Mesothelial cell of epicardium (in vitro differentiated cells): Measurements from ENCODE around the gene ATG3. TPM values are rescaled to one million over a fixed set of nuclear protein-coding genes. Genes with fewer than 3 reads are reported as not detected.

Experiments
- DNase-seq, 2 experiments: peaks; one replicate each; pipeline ENCODE4 v3.0.0; 2021; ENCODE audit warnings: low spot score in 2 of 2; ENCODE audit not compliant: unreplicated experiment in 2 of 2
- H3K27ac Mint-ChIP-seq: 2 replicates; pipeline ENCODE4 v1.8.0; 2021; ENCODE audit warnings: mixed read lengths
- H3K27me3 Mint-ChIP-seq: 2 replicates; pipeline ENCODE4 v1.8.0; 2021; ENCODE audit warnings: low read depth, mixed read lengths
- H3K36me3 Mint-ChIP-seq: 2 replicates; pipeline ENCODE4 v1.8.0; 2021; ENCODE audit warnings: mixed read lengths
- H3K4me1 Mint-ChIP-seq: 2 replicates; pipeline ENCODE4 v1.8.0; 2021; ENCODE audit warnings: mixed read lengths
- H3K4me3 Mint-ChIP-seq: 2 replicates; pipeline ENCODE4 v1.8.0; 2021; ENCODE audit warnings: mild to moderate bottlenecking, moderate library complexity, mixed read lengths
- H3K9me3 Mint-ChIP-seq: 2 replicates; pipeline ENCODE4 v1.8.0; 2021; ENCODE audit warnings: mixed read lengths
- total RNA-seq: library from RNA; stranded (reverse); gene quantifications from 3 replicates; pipeline ENCODE4 v1.2.1, GENCODE V29; 2021
- TF ChIP-seq, protein P1 (sequence below): fragments of 200-600 bp; sonication (generic); IDR thresholded peaks from one replicate; pipeline ENCODE4 v1.5.0; 2021; ENCODE audit warnings: antibody characterized with exemption; ENCODE audit not compliant: unreplicated experiment

The ATG3 gene
- total RNA-seq = 25.9 to 27.6 TPM (median 27.5 TPM) in 3 replicates

DNA sequence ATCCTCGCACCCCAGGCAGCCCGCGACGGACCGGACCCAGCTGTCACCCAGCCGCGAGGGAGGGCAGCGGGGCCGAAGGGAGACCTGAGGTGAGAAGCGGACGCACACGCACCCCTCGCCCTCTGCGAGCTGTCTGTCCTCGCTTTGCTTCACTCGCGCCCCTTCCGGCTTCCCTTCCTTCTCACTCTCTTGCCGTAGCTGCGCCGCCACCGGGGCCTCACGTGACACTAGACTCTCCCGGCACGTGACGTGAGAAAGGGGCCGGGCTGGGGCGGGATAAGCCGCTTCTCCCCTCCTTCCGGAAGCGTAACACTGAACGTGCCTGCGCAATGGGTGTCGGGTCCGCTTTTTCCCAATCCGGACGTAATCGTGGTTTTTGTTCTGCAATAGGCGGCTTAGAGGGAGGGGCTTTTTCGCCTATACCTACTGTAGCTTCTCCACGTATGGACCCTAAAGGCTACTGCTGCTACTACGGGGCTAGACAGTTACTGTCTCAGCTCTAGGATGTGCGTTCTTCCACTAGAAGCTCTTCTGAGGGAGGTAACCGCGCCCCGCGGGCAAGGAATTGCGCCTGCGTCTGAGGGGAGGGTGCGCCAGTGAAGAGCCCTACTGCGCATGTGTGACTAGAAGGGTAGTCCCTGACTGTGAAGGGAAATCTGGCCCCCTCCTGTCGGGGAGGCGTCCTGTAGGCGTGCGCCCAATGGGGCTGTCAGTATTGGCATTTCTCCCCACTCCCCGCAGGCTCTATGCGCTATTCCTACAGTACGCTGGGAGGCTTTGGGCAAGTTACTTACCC lies at the start of gene ATG3, which contains the start of gene SLC35A5:
Gene ATG3, minus strand, starts transcription at position 229 of the 796 bp plus-strand sequence. CDS start 434 bp downstream, outside the sequence.
Gene SLC35A5, plus strand, starts transcription at position 312 of the 796 bp plus-strand sequence. CDS start 1,359 bp downstream, outside the sequence.
- Mint-ChIP-seq H3K27me3 (no peaks in the 10 kb centered on the region), H3K4me1 (peaks cover 31% of the 10 kb centered on the region), H3K27ac (peak within 1 kb of the TSS; percentile 99), H3K4me3 (peak within 1 kb of the TSS; percentile 96), H3K9me3 (no peaks in the 10 kb centered on the region), H3K36me3 (peaks cover 15% of the 10 kb centered on the region)
- peak; percentile 97 to 99 for DNase-seq
- TF ChIP-seq, protein P1, sequence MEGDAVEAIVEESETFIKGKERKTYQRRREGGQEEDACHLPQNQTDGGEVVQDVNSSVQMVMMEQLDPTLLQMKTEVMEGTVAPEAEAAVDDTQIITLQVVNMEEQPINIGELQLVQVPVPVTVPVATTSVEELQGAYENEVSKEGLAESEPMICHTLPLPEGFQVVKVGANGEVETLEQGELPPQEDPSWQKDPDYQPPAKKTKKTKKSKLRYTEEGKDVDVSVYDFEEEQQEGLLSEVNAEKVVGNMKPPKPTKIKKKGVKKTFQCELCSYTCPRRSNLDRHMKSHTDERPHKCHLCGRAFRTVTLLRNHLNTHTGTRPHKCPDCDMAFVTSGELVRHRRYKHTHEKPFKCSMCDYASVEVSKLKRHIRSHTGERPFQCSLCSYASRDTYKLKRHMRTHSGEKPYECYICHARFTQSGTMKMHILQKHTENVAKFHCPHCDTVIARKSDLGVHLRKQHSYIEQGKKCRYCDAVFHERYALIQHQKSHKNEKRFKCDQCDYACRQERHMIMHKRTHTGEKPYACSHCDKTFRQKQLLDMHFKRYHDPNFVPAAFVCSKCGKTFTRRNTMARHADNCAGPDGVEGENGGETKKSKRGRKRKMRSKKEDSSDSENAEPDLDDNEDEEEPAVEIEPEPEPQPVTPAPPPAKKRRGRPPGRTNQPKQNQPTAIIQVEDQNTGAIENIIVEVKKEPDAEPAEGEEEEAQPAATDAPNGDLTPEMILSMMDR = no peak

DNA sequence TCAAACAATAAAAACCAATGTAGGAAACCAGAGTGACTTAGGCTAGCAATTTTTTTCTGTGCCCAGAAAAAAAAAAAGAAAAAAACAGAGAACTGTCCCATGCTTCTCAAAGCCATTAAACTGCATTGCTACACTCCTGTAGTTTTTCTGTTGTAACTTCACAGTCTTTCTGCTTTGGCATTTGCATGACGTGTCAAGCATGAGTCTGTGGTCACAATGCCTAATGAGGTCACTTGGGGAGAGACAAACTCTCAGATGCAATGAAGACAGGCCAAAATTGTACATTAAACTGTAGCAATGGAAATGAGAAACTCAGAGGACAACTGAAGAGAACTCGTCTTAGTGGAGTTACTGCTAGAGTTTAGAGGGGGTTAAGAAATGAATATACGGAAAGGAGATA lies 48.4 kb upstream of the ATG3 start:
- Mint-ChIP-seq H3K36me3 (peaks cover 26% of the 10 kb centered on the region), H3K4me3 (no peak overlapping the region), H3K4me1 (peaks cover 8% of the 10 kb centered on the region), H3K27me3 (no peaks in the 10 kb centered on the region), H3K27ac (no peak overlapping the region), H3K9me3 (no peaks in the 10 kb centered on the region)
- TF ChIP-seq, protein P1 = no peak
- no peak for DNase-seq

DNA sequence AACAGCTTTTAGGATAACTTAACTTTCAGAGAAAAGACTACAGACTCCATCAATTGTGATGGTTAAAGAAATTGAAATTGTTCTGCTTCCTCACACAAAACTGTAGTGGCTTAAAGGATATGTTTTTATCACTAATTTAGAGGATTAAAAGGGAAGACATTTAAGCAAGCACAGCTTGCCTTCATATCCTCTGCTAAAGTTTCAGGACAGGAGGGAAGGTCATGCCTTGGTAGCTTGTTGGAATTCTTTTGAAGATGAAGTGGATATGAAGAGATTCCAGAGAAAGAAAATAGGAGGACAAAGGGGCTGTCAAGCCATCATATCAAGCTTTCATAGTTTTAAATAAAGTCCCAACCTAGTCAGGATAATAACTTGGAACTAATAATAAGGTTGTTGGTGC lies 46.1 kb upstream of the ATG3 start:
- TF ChIP-seq, protein P1 = no peak
- Mint-ChIP-seq H3K9me3 (no peaks in the 10 kb centered on the region), H3K27me3 (no peaks in the 10 kb centered on the region), H3K4me3 (no peak overlapping the region), H3K4me1 (peaks cover 11% of the 10 kb centered on the region), H3K27ac (no peak overlapping the region), H3K36me3 (peaks cover 28% of the 10 kb centered on the region)
- no peak for DNase-seq

DNA sequence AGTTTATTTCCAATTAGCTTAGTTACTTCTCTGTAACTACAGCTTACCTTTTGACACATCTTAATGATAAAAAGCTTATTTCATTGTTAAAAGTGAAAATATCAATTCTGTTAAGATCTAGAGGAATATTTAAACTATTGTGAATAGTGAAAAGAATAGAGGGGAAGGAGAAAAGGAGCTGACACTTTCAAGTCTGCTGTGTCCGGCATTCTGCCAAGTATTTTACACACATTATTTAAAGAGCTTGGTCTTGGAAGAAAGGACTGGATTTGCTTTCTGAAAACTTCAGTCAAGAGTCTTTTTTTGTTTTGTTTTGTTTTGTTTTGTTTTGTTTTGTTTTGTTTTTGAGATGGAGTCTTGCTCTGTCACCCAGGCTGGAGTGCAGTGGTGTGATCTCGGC lies 44.3 kb upstream of the ATG3 start:
- H3K36me3 Mint-ChIP-seq = peaks cover 27% of the 10 kb centered on the region
- no peak for DNase-seq
- no peaks in the 10 kb centered on the region for H3K9me3 Mint-ChIP-seq
- H3K4me3 Mint-ChIP-seq = no peak overlapping the region
- H3K4me1 Mint-ChIP-seq = peaks cover 11% of the 10 kb centered on the region
- TF ChIP-seq, protein P1 = no peak
- H3K27ac Mint-ChIP-seq = no peak overlapping the region
- H3K27me3 Mint-ChIP-seq = no peaks in the 10 kb centered on the region

DNA sequence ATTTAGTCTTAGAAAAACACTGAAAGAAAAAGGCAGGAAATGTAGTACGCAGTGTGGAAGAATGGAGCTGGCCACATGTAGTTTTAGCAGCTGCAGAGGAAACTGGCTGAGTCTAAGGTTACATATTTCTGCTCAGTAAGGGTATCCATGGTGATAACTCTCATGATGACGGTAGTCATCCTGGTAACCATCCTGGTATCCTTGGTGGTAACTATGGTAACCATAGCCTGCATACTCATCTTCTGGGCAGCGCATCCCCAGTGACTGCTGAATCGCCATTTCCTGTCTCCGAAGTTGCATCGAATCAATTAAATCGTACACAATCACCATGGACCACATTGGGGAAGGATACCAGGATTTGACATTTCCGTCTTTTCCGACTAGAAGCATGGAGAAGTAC lies 43.5 kb upstream of the ATG3 start:
- Mint-ChIP-seq H3K36me3 (peaks cover 26% of the 10 kb centered on the region), H3K27me3 (no peaks in the 10 kb centered on the region), H3K9me3 (no peaks in the 10 kb centered on the region), H3K4me3 (no peak overlapping the region), H3K4me1 (peaks cover 11% of the 10 kb centered on the region), H3K27ac (no peak overlapping the region)
- no peak for DNase-seq
- TF ChIP-seq, protein P1 = no peak
